ENCODE measurements around the gene ADAMTS4.

ADAMTS4 gene

DNA sequence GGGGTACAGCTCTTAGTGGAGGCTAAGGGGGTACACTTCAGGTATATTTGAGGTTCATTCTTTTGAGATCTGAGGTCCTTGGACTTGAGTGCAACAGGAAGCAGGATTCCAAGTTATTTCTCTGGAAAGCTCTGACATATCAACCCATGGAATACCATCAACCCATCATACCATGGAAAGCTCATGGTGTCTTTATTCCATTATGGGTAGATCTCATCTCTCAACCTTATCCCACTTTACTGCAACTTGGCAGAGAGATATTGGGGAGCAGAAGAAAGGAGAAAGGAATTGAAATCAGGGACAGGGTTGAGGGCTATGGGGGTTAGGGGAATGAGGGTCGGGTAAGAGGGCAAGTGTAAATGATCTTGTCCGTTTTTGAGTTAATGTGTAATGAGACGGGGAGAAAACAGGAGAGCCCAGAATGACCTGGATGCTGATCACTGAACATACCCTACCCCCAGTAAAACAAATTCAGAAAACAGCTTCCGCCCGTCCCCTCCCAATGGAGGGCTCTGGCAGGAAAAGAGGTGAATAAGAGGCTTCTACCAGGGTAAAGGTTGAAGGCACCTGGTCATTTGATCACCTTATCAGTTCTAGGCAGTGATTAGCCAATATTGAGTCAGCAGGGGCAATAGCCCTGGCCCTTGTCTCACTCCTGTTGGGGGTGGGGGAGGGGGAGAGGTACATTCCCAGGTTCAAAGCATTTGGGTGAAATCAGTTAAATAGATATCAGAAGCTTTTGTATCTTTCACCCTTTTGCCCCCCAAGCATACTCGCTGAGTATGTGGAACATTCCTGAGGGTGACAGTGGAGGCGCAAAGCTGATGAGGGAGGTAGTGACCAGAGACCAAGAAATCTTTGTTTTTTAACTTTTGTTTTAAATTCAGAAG lies 25.2 kb upstream of the ADAMTS4 start:
- TF ChIP-seq, protein P1, sequence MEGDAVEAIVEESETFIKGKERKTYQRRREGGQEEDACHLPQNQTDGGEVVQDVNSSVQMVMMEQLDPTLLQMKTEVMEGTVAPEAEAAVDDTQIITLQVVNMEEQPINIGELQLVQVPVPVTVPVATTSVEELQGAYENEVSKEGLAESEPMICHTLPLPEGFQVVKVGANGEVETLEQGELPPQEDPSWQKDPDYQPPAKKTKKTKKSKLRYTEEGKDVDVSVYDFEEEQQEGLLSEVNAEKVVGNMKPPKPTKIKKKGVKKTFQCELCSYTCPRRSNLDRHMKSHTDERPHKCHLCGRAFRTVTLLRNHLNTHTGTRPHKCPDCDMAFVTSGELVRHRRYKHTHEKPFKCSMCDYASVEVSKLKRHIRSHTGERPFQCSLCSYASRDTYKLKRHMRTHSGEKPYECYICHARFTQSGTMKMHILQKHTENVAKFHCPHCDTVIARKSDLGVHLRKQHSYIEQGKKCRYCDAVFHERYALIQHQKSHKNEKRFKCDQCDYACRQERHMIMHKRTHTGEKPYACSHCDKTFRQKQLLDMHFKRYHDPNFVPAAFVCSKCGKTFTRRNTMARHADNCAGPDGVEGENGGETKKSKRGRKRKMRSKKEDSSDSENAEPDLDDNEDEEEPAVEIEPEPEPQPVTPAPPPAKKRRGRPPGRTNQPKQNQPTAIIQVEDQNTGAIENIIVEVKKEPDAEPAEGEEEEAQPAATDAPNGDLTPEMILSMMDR (IDR thresholded peaks at IDR 0.05; ENCODE audit: borderline replicate concordance, extremely low read depth, low read length, poor library complexity, severe bottlenecking) = no peak
- TF ChIP-seq EZH2 (IDR thresholded peaks at IDR 0.05; ENCODE audit: borderline replicate concordance, low read depth, low read length, severe bottlenecking) = no peak

DNA sequence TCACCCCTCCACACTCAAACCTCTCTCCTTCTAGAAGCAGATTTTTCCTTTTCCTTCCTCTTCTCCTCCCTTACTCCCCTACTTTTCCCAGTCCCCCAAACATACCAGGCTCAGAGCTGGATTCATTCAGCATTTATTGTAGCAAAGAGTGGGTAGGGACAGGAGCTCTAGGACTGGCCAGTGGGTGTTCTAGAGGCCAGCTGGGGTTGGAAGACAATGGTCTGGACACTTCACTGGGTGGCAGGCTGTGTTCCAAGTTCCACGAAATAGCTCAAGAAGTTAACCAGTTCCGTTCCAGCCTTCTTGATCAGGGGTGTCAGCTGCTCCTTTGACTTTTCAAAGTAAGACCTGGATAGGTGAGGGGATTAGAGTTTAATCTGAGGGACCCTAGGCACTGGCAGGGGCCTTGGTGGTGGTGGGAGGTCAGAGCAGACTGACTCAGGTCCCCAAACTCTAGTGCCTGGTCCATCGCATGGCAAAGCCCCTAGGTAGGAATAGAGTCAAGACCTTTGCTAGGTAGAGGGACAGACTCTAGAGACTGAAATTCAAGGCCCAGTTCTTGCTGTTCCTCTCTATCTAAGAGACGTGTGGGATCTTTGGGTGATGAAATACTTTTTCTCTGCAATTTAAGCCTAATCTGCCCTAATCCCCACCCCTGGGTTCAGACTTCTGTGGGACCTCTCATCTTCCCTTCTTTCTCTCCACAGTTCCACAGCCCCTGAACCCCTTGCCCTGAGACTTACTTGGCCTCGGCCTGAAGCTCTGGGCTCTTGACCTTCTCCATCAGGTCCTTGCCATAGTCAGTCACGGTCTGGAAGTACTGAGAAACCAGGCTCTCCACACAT lies 23.5 kb upstream of the ADAMTS4 start:
- ATAC-seq (ENCODE audit: insufficient read depth, low read depth) = no peak

More for the DNA sequence above, 25.2 kb upstream of the ADAMTS4 start:
- H3K4me3 ChIP-seq (ENCODE audit: low read depth in 1 of 2, low read length in 2 of 2) = no peak overlapping the region
- peaks cover 13% of the 10 kb centered on the region for H3K79me2 ChIP-seq (ENCODE audit: insufficient read depth, low read length)
- peaks cover 16% of the 10 kb centered on the region for H3K36me3 ChIP-seq (ENCODE audit: insufficient read depth, low read length)
- H2AFZ ChIP-seq (ENCODE audit: low read depth, low read length) = no peak overlapping the region
- no peak for ATAC-seq (ENCODE audit: insufficient read depth, low read depth)
- H3K4me1 ChIP-seq (ENCODE audit: insufficient read depth, low read length) = peaks cover 27% of the 10 kb centered on the region
- H4K20me1 ChIP-seq (ENCODE audit: insufficient read depth, low read length) = no peaks in the 10 kb centered on the region
- H3K27ac ChIP-seq (ENCODE audit: low read length) = no peak overlapping the region
- H3K4me2 ChIP-seq (ENCODE audit: insufficient read depth, low read length) = no peak overlapping the region
- DNase-seq = no peak
- no peak overlapping the region for H3K9ac ChIP-seq (ENCODE audit: low read depth, low read length)
- H3K9me3 ChIP-seq (ENCODE audit: insufficient read depth, low read length, severe bottlenecking) = no peaks in the 10 kb centered on the region
- no peaks in the 10 kb centered on the region for H3K27me3 ChIP-seq (ENCODE audit: insufficient read depth, low read length, poor library complexity)

DNA sequence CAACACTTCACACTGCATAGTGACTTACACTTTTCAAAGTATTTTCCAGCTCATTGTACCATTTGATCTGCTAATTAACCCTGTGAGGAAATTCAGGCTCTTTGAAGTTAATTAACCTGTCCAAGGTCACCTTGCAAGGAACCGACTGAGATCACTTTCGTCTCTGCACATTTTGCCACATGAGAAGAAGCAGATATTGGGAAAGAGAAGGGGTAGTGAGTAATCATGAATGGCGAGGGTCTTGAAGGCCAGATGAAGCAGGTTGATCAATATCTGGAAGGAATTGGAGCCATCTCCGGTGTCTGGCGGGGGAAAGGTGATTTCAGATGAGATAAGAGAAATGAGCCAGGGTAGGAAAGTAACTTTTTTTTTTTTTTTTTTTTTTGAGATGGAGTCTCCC lies 21.1 kb upstream of the ADAMTS4 start:
- Histone ChIP-seq H3K4me2 (ENCODE audit: insufficient read depth, low read length) (no peak overlapping the region), H3K9ac (ENCODE audit: low read depth, low read length) (no peak overlapping the region), H3K79me2 (ENCODE audit: insufficient read depth, low read length) (no peaks in the 10 kb centered on the region), H4K20me1 (ENCODE audit: insufficient read depth, low read length) (no peaks in the 10 kb centered on the region), H3K27me3 (ENCODE audit: insufficient read depth, low read length, poor library complexity) (no peaks in the 10 kb centered on the region), H3K9me3 (ENCODE audit: insufficient read depth, low read length, severe bottlenecking) (no peaks in the 10 kb centered on the region), H2AFZ (ENCODE audit: low read depth, low read length) (no peak overlapping the region), H3K4me3 (ENCODE audit: low read depth in 1 of 2, low read length in 2 of 2) (no peak overlapping the region), H3K27ac (ENCODE audit: low read length) (no peak overlapping the region), H3K36me3 (ENCODE audit: insufficient read depth, low read length) (peaks cover 2% of the 10 kb centered on the region; the same call in 1 of the 2 replicates), H3K4me1 (ENCODE audit: insufficient read depth, low read length) (peaks cover 2% of the 10 kb centered on the region)
- TF ChIP-seq, protein P1 (IDR thresholded peaks at IDR 0.05; ENCODE audit: borderline replicate concordance, extremely low read depth, low read length, poor library complexity, severe bottlenecking) = no peak
- no peak for TF ChIP-seq EZH2 (IDR thresholded peaks at IDR 0.05; ENCODE audit: borderline replicate concordance, low read depth, low read length, severe bottlenecking)
- ATAC-seq (ENCODE audit: insufficient read depth, low read depth) (no peak), DNase-seq (no peak)

More for the DNA sequence above, 23.5 kb upstream of the ADAMTS4 start:
- Histone ChIP-seq H3K4me2 (ENCODE audit: insufficient read depth, low read length) (no peak overlapping the region), H3K27ac (ENCODE audit: low read length) (no peak overlapping the region), H3K4me1 (ENCODE audit: insufficient read depth, low read length) (peaks cover 20% of the 10 kb centered on the region), H3K36me3 (ENCODE audit: insufficient read depth, low read length) (no peaks in the 10 kb centered on the region), H3K9ac (ENCODE audit: low read depth, low read length) (no peak overlapping the region), H3K79me2 (ENCODE audit: insufficient read depth, low read length) (peaks cover 13% of the 10 kb centered on the region), H2AFZ (ENCODE audit: low read depth, low read length) (no peak overlapping the region), H3K9me3 (ENCODE audit: insufficient read depth, low read length, severe bottlenecking) (no peaks in the 10 kb centered on the region), H4K20me1 (ENCODE audit: insufficient read depth, low read length) (no peaks in the 10 kb centered on the region), H3K4me3 (ENCODE audit: low read depth in 1 of 2, low read length in 2 of 2) (no peak overlapping the region), H3K27me3 (ENCODE audit: insufficient read depth, low read length, poor library complexity) (no peaks in the 10 kb centered on the region)
- TF ChIP-seq EZH2 (IDR thresholded peaks at IDR 0.05; ENCODE audit: borderline replicate concordance, low read depth, low read length, severe bottlenecking) = no peak
- TF ChIP-seq, protein P1 (IDR thresholded peaks at IDR 0.05; ENCODE audit: borderline replicate concordance, extremely low read depth, low read length, poor library complexity, severe bottlenecking) = no peak
- DNase-seq = no peak
